Measurements from ENCODE around the gene GPR39.

Gene GPR39

DNA sequence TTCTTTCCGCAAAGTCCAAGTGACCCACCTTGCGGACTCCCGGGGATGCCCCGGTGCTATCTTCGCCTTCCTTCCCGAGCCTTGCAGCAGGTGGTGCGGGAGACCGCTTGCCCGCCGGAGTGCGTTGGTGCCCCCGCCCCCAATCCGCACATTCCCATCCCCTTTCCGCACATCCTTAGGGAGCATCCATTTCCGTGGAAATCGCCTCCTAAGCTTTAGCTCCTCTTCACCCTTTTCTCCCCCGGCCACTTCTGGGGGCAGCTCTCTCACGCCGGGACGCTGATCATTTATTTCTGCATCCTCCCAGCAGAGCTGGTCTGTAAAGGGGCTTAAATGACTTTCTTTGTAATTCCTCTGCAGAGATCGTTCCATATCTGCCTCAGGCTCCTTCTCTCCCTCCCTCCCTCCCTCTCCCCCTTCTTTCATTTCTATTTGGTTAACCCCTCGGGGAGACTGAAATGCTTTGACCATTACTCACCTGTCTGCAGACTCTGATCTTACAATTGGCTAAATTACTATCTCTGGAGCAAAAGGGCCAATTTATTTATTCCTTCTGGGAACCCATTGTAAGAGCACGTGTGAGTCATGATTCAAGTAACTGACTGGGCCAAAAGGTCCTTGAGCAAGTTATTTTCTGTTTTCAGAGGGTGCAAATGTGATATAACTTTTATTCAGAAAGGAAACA lies 254.7 kb downstream of the GPR39 start:
- no peak for DNase-seq (ENCODE audit: low read depth)
- no peak overlapping the region for H3K4me3 ChIP-seq (ENCODE audit: low read depth, low read length)
- TF ChIP-seq, protein P1, sequence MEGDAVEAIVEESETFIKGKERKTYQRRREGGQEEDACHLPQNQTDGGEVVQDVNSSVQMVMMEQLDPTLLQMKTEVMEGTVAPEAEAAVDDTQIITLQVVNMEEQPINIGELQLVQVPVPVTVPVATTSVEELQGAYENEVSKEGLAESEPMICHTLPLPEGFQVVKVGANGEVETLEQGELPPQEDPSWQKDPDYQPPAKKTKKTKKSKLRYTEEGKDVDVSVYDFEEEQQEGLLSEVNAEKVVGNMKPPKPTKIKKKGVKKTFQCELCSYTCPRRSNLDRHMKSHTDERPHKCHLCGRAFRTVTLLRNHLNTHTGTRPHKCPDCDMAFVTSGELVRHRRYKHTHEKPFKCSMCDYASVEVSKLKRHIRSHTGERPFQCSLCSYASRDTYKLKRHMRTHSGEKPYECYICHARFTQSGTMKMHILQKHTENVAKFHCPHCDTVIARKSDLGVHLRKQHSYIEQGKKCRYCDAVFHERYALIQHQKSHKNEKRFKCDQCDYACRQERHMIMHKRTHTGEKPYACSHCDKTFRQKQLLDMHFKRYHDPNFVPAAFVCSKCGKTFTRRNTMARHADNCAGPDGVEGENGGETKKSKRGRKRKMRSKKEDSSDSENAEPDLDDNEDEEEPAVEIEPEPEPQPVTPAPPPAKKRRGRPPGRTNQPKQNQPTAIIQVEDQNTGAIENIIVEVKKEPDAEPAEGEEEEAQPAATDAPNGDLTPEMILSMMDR (IDR thresholded peaks at IDR 0.05; ENCODE audit: control insufficient read depth, extremely low read depth, insufficient read depth), result no peak

DNA sequence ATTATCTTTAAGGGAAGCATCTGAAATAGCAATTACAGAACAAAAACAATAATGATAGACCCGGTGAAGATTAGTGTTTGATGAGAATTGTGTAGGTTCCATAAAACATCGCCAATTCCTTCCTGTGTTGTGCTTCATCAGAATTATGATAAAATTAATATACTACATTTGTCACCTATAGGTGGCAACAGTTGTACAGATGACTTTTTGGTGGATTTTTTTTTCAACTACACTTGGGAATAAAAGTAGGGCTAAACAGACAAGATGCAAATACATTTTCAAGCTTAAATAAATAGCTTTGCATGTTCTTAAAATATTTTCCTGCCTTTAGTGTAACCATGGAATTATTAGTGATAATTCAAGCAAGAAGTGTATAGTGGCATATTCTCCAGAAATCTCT lies 260.4 kb downstream of the GPR39 start:
- DNase-seq (ENCODE audit: low read depth), result no peak
- H3K4me3 ChIP-seq (ENCODE audit: low read depth, low read length), result no peak overlapping the region

DNA sequence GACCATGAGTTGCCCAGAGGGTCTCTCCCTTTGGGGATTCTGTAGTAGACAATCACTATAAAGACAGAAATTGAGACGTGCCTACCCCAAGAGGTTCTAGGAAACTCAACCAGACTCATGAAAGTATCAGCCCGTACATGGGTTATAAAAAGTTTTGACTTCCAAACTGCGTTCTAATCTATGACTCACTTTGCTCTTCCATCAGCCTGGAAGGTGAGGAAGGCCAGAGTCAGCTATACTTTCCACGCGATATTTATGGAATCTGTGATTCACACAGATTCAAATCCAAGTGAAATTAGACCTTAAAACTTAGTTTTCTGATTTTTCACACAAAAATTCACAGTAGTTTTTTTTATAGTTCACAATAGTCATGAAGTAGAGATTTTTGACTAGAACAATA lies 261.1 kb downstream of the GPR39 start:
- H3K4me3 ChIP-seq (ENCODE audit: low read depth, low read length), result no peak overlapping the region
- TF ChIP-seq, protein P1 (IDR thresholded peaks at IDR 0.05; ENCODE audit: control insufficient read depth, extremely low read depth, insufficient read depth), result no peak
- no peak for DNase-seq (ENCODE audit: low read depth)

More for the DNA sequence above, 260.4 kb downstream of the GPR39 start:
- TF ChIP-seq, protein P1 (IDR thresholded peaks at IDR 0.05; ENCODE audit: control insufficient read depth, extremely low read depth, insufficient read depth), result no peak

DNA sequence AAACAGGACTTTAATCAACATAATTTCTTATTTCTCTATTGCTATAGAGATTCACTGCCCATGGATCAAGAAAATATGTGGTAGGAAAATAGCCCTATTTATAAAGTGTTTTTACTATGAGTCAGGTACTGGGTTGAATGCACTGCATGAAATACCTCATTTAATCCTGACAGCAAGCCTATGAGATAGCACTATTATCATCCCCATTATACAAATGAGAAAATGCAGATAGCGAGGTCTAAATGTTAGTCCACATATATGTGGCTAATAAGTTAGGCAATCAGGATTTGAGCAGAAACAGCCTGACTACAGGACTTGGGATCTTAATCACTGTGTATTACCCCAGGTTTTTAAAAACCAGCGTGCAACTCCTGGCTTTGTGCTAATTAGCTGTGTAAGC lies 261.9 kb downstream of the GPR39 start:
- no peak for DNase-seq (ENCODE audit: low read depth)
- TF ChIP-seq, protein P1 (IDR thresholded peaks at IDR 0.05; ENCODE audit: control insufficient read depth, extremely low read depth, insufficient read depth), result no peak
- H3K4me3 ChIP-seq (ENCODE audit: low read depth, low read length), result no peak overlapping the region

DNA sequence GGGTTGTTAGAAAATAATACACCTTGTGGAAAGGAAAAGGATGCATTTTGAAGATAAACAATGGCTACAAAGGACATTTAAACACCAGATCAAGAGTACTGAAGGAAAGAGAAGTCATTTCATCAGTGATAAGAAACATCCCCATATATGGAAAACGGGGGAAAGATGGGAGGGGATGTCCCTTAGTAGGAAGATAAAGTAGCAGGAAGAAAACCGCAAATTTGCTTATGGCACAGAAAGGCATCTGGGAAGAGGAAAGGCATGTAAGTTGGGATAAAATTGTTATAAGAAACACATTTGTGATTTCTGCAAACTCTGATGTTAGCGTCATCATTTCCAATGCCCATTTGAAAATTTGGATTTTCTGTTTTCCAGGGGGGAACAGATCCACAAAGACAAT lies 263.9 kb downstream of the GPR39 start:
- H3K4me3 ChIP-seq (ENCODE audit: low read depth, low read length), result no peak overlapping the region
- TF ChIP-seq, protein P1 (IDR thresholded peaks at IDR 0.05; ENCODE audit: control insufficient read depth, extremely low read depth, insufficient read depth), result no peak
- no peak for DNase-seq (ENCODE audit: low read depth)

DNA sequence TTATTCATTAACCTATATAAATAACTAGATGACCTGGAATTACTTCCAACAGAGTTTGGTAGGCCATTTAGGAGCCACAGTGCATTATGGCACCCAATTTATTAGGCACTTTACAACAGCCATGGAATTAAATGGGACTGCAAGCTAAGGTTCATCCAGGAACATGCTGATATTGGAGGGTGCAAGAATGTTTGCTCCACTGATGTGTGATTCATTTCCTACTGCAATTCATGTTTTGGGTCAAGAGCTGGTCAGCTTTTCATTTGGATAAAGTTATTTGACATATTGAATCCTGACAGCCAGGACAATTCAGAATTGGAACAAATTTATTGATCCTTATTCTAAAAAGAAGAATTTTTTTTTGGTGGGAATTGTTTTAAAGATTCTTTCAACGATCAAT lies 265.2 kb downstream of the GPR39 start:
- no peak overlapping the region for H3K4me3 ChIP-seq (ENCODE audit: low read depth, low read length)
- no peak for DNase-seq (ENCODE audit: low read depth)
- TF ChIP-seq, protein P1 (IDR thresholded peaks at IDR 0.05; ENCODE audit: control insufficient read depth, extremely low read depth, insufficient read depth), result no peak
